NOMO-1 (cell line): Measurements from ENCODE around the gene MRPL34.
A peak's percentile ranks its signal among the peaks of the same experiment; 100 is the strongest.

Source experiments
- DNase-seq, 2 experiments: peaks; one replicate each; lab custom pipeline; 2025; ENCODE audit not compliant: unreplicated experiment in 2 of 2; lab: John Stamatoyannopoulos, UW

Gene MRPL34

GRCh38 chr19:17339088-17339741 lies 33.5 kb downstream of the MRPL34 start:
- no peak for DNase-seq

DNA sequence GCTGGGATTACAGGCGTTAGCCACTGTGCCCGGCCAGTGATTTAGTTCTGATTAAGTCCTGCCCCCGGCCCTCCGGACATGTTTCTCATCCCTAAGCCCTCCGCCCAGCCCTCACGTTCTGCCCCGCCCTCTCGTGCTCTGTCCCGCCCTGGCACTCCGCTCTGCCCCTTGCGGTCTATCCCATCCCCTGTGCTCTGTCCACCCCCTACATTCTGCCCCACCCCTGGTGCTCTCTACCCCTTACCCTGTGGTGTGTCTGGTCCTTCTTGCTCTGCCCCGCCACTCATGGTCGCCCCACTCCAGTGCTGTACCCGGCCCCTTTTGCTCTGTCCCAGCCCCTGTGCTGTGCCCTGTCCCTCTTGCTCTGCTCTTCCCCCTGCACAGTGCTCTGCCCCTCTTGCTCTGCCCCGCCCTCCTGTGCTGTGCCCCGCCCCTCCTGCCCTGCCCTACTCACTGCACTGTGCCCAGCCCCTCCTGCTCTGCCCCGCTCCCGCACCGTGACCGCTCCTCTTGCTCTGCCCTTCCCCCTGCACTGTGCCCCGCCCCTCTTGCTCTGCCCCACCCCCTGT lies 34.7 kb downstream of the MRPL34 start:
- no peak for DNase-seq

DNA sequence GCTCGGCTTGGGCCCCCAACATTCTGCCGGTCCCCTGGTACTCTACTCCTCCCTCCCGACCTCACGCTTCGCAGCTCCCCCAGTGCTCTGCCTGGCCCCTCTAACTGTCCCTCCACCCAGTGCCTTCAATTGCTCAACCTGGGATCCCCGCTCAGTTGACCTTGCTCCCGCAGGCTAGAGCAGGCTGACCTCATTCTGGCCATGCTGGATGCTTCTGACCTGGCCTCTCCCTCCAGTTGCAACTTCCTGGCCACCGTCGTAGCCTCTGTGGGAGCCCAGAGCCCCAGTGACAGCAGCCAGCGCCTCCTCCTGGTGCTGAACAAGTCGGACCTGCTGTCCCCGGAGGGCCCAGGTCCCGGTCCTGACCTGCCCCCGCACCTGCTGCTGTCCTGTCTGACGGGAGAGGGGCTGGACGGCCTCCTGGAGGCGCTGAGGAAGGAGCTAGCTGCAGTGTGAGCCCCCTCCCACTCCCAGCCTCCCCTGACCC lies 35.2 kb downstream of the MRPL34 start:
- no peak for DNase-seq

DNA sequence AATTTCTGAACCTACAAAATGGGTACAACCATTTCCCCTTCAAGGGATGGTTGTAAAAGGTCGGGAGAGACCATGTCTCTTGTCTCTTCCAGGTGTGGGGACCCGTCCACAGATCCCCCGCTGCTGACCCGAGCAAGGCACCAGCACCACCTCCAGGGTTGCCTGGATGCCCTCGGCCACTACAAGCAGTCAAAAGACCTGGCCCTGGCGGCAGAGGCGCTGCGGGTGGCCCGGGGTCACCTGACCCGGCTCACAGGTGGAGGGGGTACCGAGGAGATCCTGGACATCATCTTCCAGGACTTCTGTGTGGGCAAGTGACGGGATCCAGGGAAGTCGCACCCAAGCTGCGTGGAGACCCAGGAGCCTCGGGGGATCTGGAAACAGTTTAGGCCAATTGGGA lies 35.7 kb downstream of the MRPL34 start:
- no peak for DNase-seq

DNA sequence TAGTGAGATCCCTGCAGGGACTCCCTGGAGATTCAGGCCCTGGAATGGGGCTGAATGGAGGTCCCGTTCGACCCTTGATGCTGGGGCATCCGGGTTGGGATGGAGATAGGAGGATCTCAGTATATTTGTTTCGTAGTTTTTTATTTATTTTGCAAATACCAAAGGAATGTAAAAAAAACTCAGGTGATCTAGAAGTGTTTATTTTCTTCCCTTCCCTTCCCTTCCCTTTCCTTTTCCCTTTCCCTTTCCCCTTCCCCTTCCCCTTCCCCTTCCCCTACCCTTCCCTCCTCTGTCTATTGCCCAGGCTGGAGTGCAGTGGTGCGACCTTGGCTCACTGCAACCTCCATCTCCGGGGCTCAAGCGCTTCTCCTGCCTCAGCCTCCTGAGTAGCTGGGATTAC lies 36.2 kb downstream of the MRPL34 start:
- no peak for DNase-seq

GRCh38 chr19:17346109-17346671 lies 40.5 kb downstream of the MRPL34 start:
- peak; percentile 47 to 66 for DNase-seq

- no peak for DNase-seq
Observed at GRCh38 chr19:17347361-17347760, 41.7 kb downstream of the MRPL34 start.

DNA sequence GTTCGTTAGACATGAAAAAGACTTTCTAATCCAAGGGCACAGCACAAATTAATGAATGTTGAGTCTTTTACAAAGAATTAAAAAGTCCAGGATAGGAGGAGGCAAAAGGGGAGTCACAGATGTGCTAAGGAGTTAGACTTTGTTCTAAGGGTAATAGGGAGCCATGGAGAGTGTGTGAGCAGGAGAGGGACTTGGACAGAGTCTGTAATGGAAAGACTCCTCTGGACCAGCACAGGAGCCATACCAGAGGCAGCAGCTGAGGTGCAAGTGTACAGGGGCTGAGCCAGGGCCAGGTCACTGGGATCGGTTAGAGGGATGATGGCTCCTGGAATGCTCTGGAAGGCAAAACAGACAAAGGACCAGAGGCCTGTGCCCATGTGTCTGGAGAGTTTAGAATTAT lies 42.2 kb downstream of the MRPL34 start:
- DNase-seq: no peak

DNA sequence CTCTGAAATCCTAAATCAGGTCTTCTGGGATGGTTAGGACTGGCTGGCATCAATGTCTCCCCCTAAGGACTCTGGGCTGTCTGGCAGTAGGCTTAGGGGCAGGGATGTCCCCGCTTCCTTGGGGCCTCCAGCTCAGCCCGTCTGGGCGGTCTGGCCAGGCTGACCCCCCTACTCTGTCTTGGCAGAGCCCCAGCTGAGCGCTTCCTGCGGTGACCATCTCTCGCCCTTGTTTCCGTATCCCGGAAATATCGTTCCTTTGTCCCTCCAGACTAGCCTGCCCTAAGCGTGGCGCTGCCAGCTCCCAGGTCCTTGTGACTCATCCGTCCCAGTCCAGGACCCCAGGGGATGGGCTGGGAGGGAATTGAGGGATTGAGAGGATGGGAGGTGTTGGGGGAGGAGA lies 43.0 kb downstream of the MRPL34 start:
- DNase-seq: no peak

DNA sequence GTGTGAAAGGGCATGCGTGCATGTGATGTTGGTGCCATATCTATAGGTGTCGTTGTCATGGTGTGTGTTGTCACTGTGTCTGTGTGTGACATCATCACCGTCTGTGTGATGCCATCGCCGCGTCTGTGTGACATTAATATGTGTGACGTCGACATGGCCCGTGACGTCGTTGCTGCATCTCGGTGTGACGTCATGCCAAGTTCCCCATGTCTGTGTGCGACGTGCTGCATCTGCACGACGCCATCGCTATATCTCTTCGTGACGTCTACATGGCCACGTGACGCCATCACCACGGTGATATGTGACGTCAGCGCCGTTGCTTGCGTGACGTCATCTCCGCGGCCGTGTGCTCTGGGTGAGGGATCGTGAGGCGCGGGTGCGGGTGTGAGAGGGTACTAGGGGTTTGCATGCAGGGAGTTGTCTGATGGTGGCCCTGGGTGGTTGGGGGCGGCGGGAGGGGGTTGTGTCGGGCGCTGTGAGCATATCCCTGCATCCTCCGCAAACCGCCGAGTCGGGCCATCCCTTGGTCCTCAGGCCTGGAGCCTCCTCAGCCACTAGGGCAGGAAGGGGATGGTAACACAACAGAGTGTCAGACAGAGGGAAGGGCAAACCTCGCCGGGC lies 46.3 kb downstream of the MRPL34 start:
- peak in 1 of 2 experiments; percentile 0 for DNase-seq

GRCh38 chr19:17352608-17353280 lies 47.1 kb downstream of the MRPL34 start:
- DNase-seq: no peak

DNA sequence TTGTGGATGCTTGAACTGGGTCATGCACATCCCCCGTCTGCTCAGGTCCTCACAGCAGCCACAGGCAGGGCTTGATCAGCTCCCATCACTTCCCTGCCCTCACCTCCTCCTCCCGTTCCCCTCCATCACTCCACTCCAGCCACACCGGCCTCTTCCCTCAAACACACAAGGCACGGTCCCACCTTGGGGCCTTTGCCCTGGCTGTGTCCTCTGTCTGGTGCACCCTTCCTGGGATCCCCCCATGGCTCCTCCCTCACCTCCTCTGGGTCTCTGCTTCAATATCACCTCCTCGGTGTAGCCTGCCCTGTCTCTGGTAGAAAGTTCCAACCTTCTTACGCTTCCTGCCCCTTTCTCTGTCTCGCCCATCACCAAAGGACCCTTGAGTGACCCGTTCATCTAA lies 47.7 kb downstream of the MRPL34 start:
- no peak for DNase-seq
